B cell (primary cell): Measurements from ENCODE around the gene CCDC85B.

Experiments
- EZH2 ChIP-seq: IDR thresholded peaks from 2 replicates; pipeline ENCODE4 v1.6.1; 2012; ENCODE audit warnings: borderline replicate concordance, low read depth, mild to moderate bottlenecking, moderate library complexity, low read length; ENCODE audit not compliant: insufficient read depth, poor library complexity, severe bottlenecking
- TF ChIP-seq, protein P1 (sequence below): fragments of 200-600 bp; IDR thresholded peaks from one replicate; pipeline ENCODE4 v1.8.0; 2022; ENCODE audit warnings: antibody characterized with exemption, mild to moderate bottlenecking

DNA sequence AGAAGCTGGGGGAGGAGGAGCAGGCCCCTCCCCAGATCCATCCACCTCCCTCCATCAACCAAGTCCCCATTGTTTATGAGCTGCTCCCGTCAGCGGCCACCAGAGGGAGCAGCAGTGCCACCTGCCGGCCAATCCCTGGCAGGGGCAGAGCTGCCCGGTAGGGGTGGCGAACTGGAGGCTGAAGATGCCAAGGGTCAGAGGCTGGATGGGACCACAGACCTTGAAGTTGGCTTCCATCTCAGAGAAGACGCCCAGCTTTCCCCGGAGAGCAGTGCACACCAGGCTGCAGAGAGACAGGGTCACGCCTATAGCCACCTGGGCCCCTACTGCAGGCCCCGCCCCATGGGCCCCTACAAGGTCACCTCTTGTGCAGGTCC, 5.8 kb upstream of the CCDC85B start:
- TF ChIP-seq, protein P1, sequence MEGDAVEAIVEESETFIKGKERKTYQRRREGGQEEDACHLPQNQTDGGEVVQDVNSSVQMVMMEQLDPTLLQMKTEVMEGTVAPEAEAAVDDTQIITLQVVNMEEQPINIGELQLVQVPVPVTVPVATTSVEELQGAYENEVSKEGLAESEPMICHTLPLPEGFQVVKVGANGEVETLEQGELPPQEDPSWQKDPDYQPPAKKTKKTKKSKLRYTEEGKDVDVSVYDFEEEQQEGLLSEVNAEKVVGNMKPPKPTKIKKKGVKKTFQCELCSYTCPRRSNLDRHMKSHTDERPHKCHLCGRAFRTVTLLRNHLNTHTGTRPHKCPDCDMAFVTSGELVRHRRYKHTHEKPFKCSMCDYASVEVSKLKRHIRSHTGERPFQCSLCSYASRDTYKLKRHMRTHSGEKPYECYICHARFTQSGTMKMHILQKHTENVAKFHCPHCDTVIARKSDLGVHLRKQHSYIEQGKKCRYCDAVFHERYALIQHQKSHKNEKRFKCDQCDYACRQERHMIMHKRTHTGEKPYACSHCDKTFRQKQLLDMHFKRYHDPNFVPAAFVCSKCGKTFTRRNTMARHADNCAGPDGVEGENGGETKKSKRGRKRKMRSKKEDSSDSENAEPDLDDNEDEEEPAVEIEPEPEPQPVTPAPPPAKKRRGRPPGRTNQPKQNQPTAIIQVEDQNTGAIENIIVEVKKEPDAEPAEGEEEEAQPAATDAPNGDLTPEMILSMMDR, result peak; percentile 99
- no peak for TF ChIP-seq EZH2
